ENCODE results near the gene IL31RA. TPM values are rescaled to one million over a fixed set of nuclear protein-coding genes. Genes with fewer than 3 reads are reported as not detected.
"Not testable (repeated sequence)": the region's sequence is repeated elsewhere in the genome, so short reads cannot be mapped to it uniquely, and the experiment has no call there.

IL31RA gene
- total RNA-seq (0.89 TPM), polyA plus RNA-seq (ENCODE audit: insufficient read depth in 1 of 8, insufficient read length in 8 of 8, low replicate concordance in 1 of 8) (1 to 10 TPM in 2 of 8 donors, under 1 TPM in 6; 0.19 to 1.7 (median 0.70) TPM)
- long read RNA-seq, donor 1: 0 reads
- long read RNA-seq, donor 2: 0 reads
- long read RNA-seq, donor 3: 0 reads
- long read RNA-seq, donor 4: 0 reads
- long read RNA-seq, donor 5: 0 reads
- long read RNA-seq, donor 6: 0 reads
- long read RNA-seq, donor 7: 0 reads
- long read RNA-seq, donor 8: 0 reads
- long read RNA-seq, donor 9: 0 reads
- long read RNA-seq, donor 10: 0 reads
- long read RNA-seq, donor 11: 0 reads

- H3K9me3 ChIP-seq (replicated peaks; ENCODE audit: control insufficient read depth, low read depth, low read length): no peaks in the 10 kb centered on the region
- DNase-seq: peak; percentile 16
- no peak within 1 kb of the TSS for H3K4me3 ChIP-seq (ENCODE audit: low read length)
- H3K27me3 ChIP-seq (ENCODE audit: control insufficient read depth, insufficient read depth, low read length): no peaks in the 10 kb centered on the region
- no peaks in the 10 kb centered on the region for H3K36me3 ChIP-seq (ENCODE audit: control insufficient read depth, insufficient read depth, low read length)
- 92% methylated on average over 2 of the region's 10 CpGs for WGBS (ENCODE audit: insufficient coverage)
- H3K27ac ChIP-seq (ENCODE audit: low read length): no peak within 1 kb of the TSS
- H3K4me1 ChIP-seq (ENCODE audit: control insufficient read depth, insufficient read depth, low read length): no peaks in the 10 kb centered on the region
Observed at GRCh38 chr5:55850839-55851674, at the start of gene IL31RA. IL31RA (plus strand) TSS chr5:55851357; CDS start chr5:55851571, 214 bp downstream.

GRCh38 chr5:55808814-55809213, 42.3 kb upstream of the IL31RA start:
- H3K4me3 ChIP-seq (ENCODE audit: low read length); H3K27ac ChIP-seq (ENCODE audit: low read length); H3K27me3 ChIP-seq (ENCODE audit: control insufficient read depth, insufficient read depth, low read length); DNase-seq; H3K9me3 ChIP-seq (replicated peaks; ENCODE audit: control insufficient read depth, low read depth, low read length); H3K4me1 ChIP-seq (ENCODE audit: control insufficient read depth, insufficient read depth, low read length); H3K36me3 ChIP-seq (ENCODE audit: control insufficient read depth, insufficient read depth, low read length): not testable (repeated sequence)
- 86% methylated on average over 3 of the region's 7 CpGs for WGBS (ENCODE audit: insufficient coverage)

GRCh38 chr5:55815939-55816338, 35.2 kb upstream of the IL31RA start:
- not testable (repeated sequence) for H3K9me3 ChIP-seq (replicated peaks; ENCODE audit: control insufficient read depth, low read depth, low read length); H3K4me1 ChIP-seq (ENCODE audit: control insufficient read depth, insufficient read depth, low read length); H3K27ac ChIP-seq (ENCODE audit: low read length); DNase-seq; H3K4me3 ChIP-seq (ENCODE audit: low read length); H3K27me3 ChIP-seq (ENCODE audit: control insufficient read depth, insufficient read depth, low read length); H3K36me3 ChIP-seq (ENCODE audit: control insufficient read depth, insufficient read depth, low read length)
- no CpG with 5 or more reads among the region's 4 CpGs for WGBS (ENCODE audit: insufficient coverage)

GRCh38 chr5:55816342-55816741, 34.8 kb upstream of the IL31RA start:
- peak; percentile 5 for DNase-seq
- no peak overlapping the region for H3K27ac ChIP-seq (ENCODE audit: low read length)
- H3K9me3 ChIP-seq (replicated peaks; ENCODE audit: control insufficient read depth, low read depth, low read length): no peaks in the 10 kb centered on the region
- no peak overlapping the region for H3K4me3 ChIP-seq (ENCODE audit: low read length)
- H3K27me3 ChIP-seq (ENCODE audit: control insufficient read depth, insufficient read depth, low read length): peaks cover 5% of the 10 kb centered on the region
- H3K4me1 ChIP-seq (ENCODE audit: control insufficient read depth, insufficient read depth, low read length): no peaks in the 10 kb centered on the region
- H3K36me3 ChIP-seq (ENCODE audit: control insufficient read depth, insufficient read depth, low read length): no peaks in the 10 kb centered on the region

- DNase-seq: no peak
- no peak overlapping the region for H3K4me3 ChIP-seq (ENCODE audit: low read length)
- H3K4me1 ChIP-seq (ENCODE audit: control insufficient read depth, insufficient read depth, low read length): peaks cover 4% of the 10 kb centered on the region
- no peak overlapping the region for H3K27ac ChIP-seq (ENCODE audit: low read length)
- H3K36me3 ChIP-seq (ENCODE audit: control insufficient read depth, insufficient read depth, low read length): no peaks in the 10 kb centered on the region
- H3K9me3 ChIP-seq (replicated peaks; ENCODE audit: control insufficient read depth, low read depth, low read length): no peaks in the 10 kb centered on the region
- no CpG with 5 or more reads among the region's 2 CpGs for WGBS (ENCODE audit: insufficient coverage)
- peaks cover 12% of the 10 kb centered on the region for H3K27me3 ChIP-seq (ENCODE audit: control insufficient read depth, insufficient read depth, low read length)
Observed at GRCh38 chr5:55817030-55817429, 34.1 kb upstream of the IL31RA start.

GRCh38 chr5:55820488-55820887, 30.7 kb upstream of the IL31RA start:
- Histone ChIP-seq H3K4me1 (ENCODE audit: control insufficient read depth, insufficient read depth, low read length) (peaks cover 6% of the 10 kb centered on the region), H3K36me3 (ENCODE audit: control insufficient read depth, insufficient read depth, low read length) (no peaks in the 10 kb centered on the region), H3K9me3 (replicated peaks; ENCODE audit: control insufficient read depth, low read depth, low read length) (no peaks in the 10 kb centered on the region), H3K4me3 (ENCODE audit: low read length) (no peak overlapping the region), H3K27ac (ENCODE audit: low read length) (no peak overlapping the region), H3K27me3 (ENCODE audit: control insufficient read depth, insufficient read depth, low read length) (peaks cover 14% of the 10 kb centered on the region)
- peak; percentile 5 for DNase-seq
- WGBS (ENCODE audit: insufficient coverage): 70% methylated on average over 6 of the region's 6 CpGs

- Histone ChIP-seq H3K27me3 (ENCODE audit: control insufficient read depth, insufficient read depth, low read length) (peaks cover 14% of the 10 kb centered on the region), H3K4me1 (ENCODE audit: control insufficient read depth, insufficient read depth, low read length) (peaks cover 6% of the 10 kb centered on the region), H3K9me3 (replicated peaks; ENCODE audit: control insufficient read depth, low read depth, low read length) (no peaks in the 10 kb centered on the region), H3K27ac (ENCODE audit: low read length) (no peak overlapping the region), H3K36me3 (ENCODE audit: control insufficient read depth, insufficient read depth, low read length) (no peaks in the 10 kb centered on the region), H3K4me3 (ENCODE audit: low read length) (peak overlapping the region; percentile 34)
- peak; percentile 35 for DNase-seq
- 5% methylated on average over 38 of the region's 45 CpGs for whole genome bisulfite sequencing (ENCODE audit: insufficient coverage)
Observed at GRCh38 chr5:55821731-55822512, 29.2 kb upstream of the IL31RA start.

- no peak overlapping the region for H3K4me3 ChIP-seq (ENCODE audit: low read length)
- H3K36me3 ChIP-seq (ENCODE audit: control insufficient read depth, insufficient read depth, low read length): no peaks in the 10 kb centered on the region
- H3K9me3 ChIP-seq (replicated peaks; ENCODE audit: control insufficient read depth, low read depth, low read length): no peaks in the 10 kb centered on the region
- peaks cover 14% of the 10 kb centered on the region for H3K27me3 ChIP-seq (ENCODE audit: control insufficient read depth, insufficient read depth, low read length)
- DNase-seq: no peak
- peaks cover 6% of the 10 kb centered on the region for H3K4me1 ChIP-seq (ENCODE audit: control insufficient read depth, insufficient read depth, low read length)
- WGBS (ENCODE audit: insufficient coverage): no CpG with 5 or more reads among the region's 1 CpG
- no peak overlapping the region for H3K27ac ChIP-seq (ENCODE audit: low read length)
Observed at GRCh38 chr5:55823151-55823796, 27.9 kb upstream of the IL31RA start.

- WGBS (ENCODE audit: insufficient coverage): 100% methylated on average over 1 of the region's 3 CpGs
- no peak for DNase-seq
- Histone ChIP-seq H3K4me3 (ENCODE audit: low read length) (no peak overlapping the region), H3K27ac (ENCODE audit: low read length) (no peak overlapping the region), H3K9me3 (replicated peaks; ENCODE audit: control insufficient read depth, low read depth, low read length) (no peaks in the 10 kb centered on the region), H3K4me1 (ENCODE audit: control insufficient read depth, insufficient read depth, low read length) (no peaks in the 10 kb centered on the region), H3K27me3 (ENCODE audit: control insufficient read depth, insufficient read depth, low read length) (no peaks in the 10 kb centered on the region), H3K36me3 (ENCODE audit: control insufficient read depth, insufficient read depth, low read length) (no peaks in the 10 kb centered on the region)
Observed at GRCh38 chr5:55829956-55830355, 21.2 kb upstream of the IL31RA start.

All from muscle of leg (tissue), 16 donors.